K562 (cell line): ENCODE data around the gene ZNF319. TPM values are rescaled to one million over a fixed set of nuclear protein-coding genes. Genes with fewer than 3 reads are reported as not detected.

Experiments used
- ATF6 ChIP-seq: sonication (generic); formaldehyde crosslinking; IDR thresholded peaks from 2 replicates; pipeline ENCODE4 v1.4.0; 2020; ENCODE audit warnings: mild to moderate bottlenecking, missing genetic modification reagents
- BCOR ChIP-seq: fragments of 450-650 bp; IDR thresholded peaks from 2 replicates; pipeline ENCODE4 v1.6.1; 2016
- E2F4 ChIP-seq: sonication (generic); formaldehyde crosslinking; IDR thresholded peaks from 2 replicates; pipeline ENCODE4 v1.8.0; 2022; ENCODE audit warnings: mild to moderate bottlenecking, low read depth, missing genetic modification reagents
- E4F1 ChIP-seq: fragments of 250-450 bp; sonication (Bioruptor Pico); IDR thresholded peaks from 2 replicates; pipeline ENCODE4 v1.5.0; 2021; ENCODE audit warnings: mild to moderate bottlenecking, borderline replicate concordance
- ELF4 ChIP-seq: fragments of 450-650 bp; formaldehyde crosslinking; IDR thresholded peaks from 2 replicates; pipeline ENCODE4 v1.4.0; 2022; ENCODE audit warnings: missing genetic modification characterization
- FOXJ3 ChIP-seq: sonication (generic); formaldehyde crosslinking; IDR thresholded peaks from 2 replicates; pipeline ENCODE4 v1.4.0; 2020; ENCODE audit warnings: mild to moderate bottlenecking, missing genetic modification reagents
- FUS ChIP-seq: fragments of 200-400 bp; formaldehyde crosslinking; optimal IDR thresholded peaks from 2 replicates; pipeline ENCODE3; 2017; ENCODE audit warnings: low read depth, low read length
- HDAC3 ChIP-seq: fragments of 450-650 bp; IDR thresholded peaks from 2 replicates; pipeline ENCODE4 v1.6.1; 2018; ENCODE audit warnings: borderline replicate concordance, mild to moderate bottlenecking, moderate library complexity; ENCODE audit not compliant: partially characterized antibody
- KLF1 ChIP-seq: fragments of 450-650 bp; IDR thresholded peaks from 2 replicates; pipeline ENCODE4 v1.6.1; 2016; ENCODE audit warnings: missing genetic modification characterization, missing compliant biosample characterization
- MAZ ChIP-seq, 2 experiments: fragments of 450-650 bp in 1 of 2; sonication (generic) in 1 of 2; formaldehyde crosslinking; IDR thresholded peaks in 1 of 2; conservative IDR thresholded peaks in 1 of 2; 2 replicates each; pipeline versions ENCODE4 v1.4.0 to v1.5.0; 2020; ENCODE audit warnings: mild to moderate bottlenecking in 1 of 2, missing genetic modification reagents in 1 of 2
- NFYB ChIP-seq: IDR thresholded peaks from 2 replicates; pipeline ENCODE4 v1.6.1; 2011; ENCODE audit warnings: mild to moderate bottlenecking, moderate library complexity; ENCODE audit not compliant: insufficient read length; ENCODE audit errors: extremely low read depth
- POLR2A ChIP-seq: fragments of 450-650 bp; conservative IDR thresholded peaks from 2 replicates; pipeline ENCODE4 v1.6.1; 2016
- POLR2G ChIP-seq: fragments of 200-400 bp; formaldehyde crosslinking; IDR thresholded peaks from 2 replicates; pipeline ENCODE4 v1.6.1; 2017; ENCODE audit warnings: low read depth, mild to moderate bottlenecking, antibody characterized with exemption, low read length, moderate library complexity
- RBM15 ChIP-seq: fragments of 200-400 bp; formaldehyde crosslinking; IDR thresholded peaks from 2 replicates; pipeline ENCODE4 v1.6.1; 2018; ENCODE audit warnings: mild to moderate bottlenecking, low read length, moderate library complexity; ENCODE audit not compliant: insufficient read depth
- ZNF124 ChIP-seq: sonication (generic); formaldehyde crosslinking; IDR thresholded peaks from 2 replicates; pipeline ENCODE4 v1.8.1; 2022; ENCODE audit warnings: missing genetic modification reagents
- polyA plus RNA-seq, 8 experiments: library from polyadenylated mRNA; depleted of rRNA in 4 of 8; stranded (reverse) in 5 of 8; unstranded in 3 of 8; fragments of >200 nt; fragmentation: Nextera tagmentation in 2 of 8; fragmentation: Illumina TruSeq in 1 of 8; extraction: Ambion mirVana in 2 of 8; extraction: Trizol in 1 of 8; gene quantifications; 2 replicates each; pipeline versions ENCODE4 v1.2.1 to v1.2.3, GENCODE V29; 2011 to 2014; ENCODE audit warnings: inconsistent platforms in 1 of 8, missing spikeins in 1 of 8
- total RNA-seq, 7 experiments: library from RNA; depleted of rRNA in 6 of 7; stranded (reverse); fragments of >200 nt in 6 of 7; fragmentation: Illumina TruSeq in 2 of 7; extraction: Trizol in 2 of 7; gene quantifications; 2 replicates each; pipeline versions ENCODE4 v1.2.1 to v1.2.3, GENCODE V29; 2011 to 2021; ENCODE audit warnings: low replicate concordance in 1 of 7
- TF ChIP-seq, protein P1 (sequence below): IDR thresholded peaks from 2 replicates; pipeline ENCODE4 v1.6.1; 2011; ENCODE audit warnings: borderline replicate concordance, low read depth, mild to moderate bottlenecking, moderate library complexity, low read length; ENCODE audit not compliant: insufficient read depth, poor library complexity, severe bottlenecking
- TF ChIP-seq, protein P2 (sequence below): sonication (generic); formaldehyde crosslinking; IDR thresholded peaks from 2 replicates; pipeline ENCODE4 v1.8.1; 2023; ENCODE audit warnings: mild to moderate bottlenecking, missing genetic modification reagents

The ZNF319 gene
- total and polyA plus RNA-seq, 9 of the 15 experiments (the other 6 are each of a cell fraction or from before 2014, with no cell fraction given): 0.20 to 5.7 (median 1.4) TPM

DNA sequence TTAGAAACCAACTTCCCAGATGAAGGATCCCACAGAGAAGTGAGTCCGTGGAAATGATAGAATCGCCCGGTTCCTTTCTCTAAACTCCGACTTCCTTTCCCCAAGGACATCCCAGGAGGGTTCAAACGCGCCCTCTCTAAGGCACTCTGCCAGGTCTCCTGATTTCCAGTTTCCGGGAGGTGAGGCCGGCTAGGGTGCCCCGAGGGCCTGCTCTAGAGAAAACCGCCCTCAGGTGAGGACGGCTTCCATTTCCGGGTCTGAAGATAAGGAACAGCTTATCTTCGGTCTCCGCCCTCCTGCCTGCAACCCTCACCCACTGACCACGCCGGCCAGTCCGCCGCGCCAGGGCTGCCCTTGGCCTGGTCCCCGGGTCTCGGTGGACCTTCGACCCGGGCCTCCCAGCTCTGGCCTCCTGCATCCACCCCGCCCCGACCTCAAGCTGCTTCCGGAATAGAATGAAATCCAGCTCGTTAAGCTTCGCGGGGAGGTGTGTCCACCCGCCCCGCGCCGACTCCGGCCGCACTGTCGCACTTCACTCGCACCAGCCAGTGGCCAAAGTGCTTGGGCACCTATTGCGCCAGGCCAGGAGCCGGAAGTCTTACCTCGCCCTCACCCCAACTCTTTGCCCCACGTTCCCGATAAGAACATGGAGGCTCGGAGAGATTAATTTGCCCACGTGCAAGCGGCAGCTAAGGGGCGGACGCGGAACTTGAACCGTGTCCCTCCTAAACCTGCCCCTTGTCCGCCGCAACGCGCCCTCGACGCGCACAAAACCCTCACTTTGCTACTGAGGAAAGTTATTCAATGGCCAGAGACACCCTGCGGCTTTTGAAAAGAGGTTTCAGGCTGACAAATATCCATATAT lies 24.2 kb upstream of the ZNF319 start (continued):
- TF ChIP-seq NFYB (no peak), RBM15 (no peak), POLR2G (peak; percentile 86), E2F4 (CRISPR knock-in tag) (no peak), ZNF124 (CRISPR knock-in tag) (no peak), ATF6 (CRISPR knock-in tag) (peak; percentile 13; the same call in 1 of the 2 replicates), HDAC3 (no peak), POLR2A (peak; percentile 62), KLF1 (peak; percentile 43; the same call in 1 of the 2 replicates), FUS (no peak), BCOR (no peak), FOXJ3 (no peak), ELF4 (CRISPR knock-in tag) (no peak), MAZ (CRISPR knock-in tag; conservative IDR thresholded peaks at IDR 0.05 in 1 of 2, IDR thresholded peaks at IDR 0.05 in 1 of 2) (0 out of 4 replicates have a peak, but pooled peaks of 1 of the 2 experiments have one; percentile 17), E4F1 (no peak)
- TF ChIP-seq, protein P1, sequence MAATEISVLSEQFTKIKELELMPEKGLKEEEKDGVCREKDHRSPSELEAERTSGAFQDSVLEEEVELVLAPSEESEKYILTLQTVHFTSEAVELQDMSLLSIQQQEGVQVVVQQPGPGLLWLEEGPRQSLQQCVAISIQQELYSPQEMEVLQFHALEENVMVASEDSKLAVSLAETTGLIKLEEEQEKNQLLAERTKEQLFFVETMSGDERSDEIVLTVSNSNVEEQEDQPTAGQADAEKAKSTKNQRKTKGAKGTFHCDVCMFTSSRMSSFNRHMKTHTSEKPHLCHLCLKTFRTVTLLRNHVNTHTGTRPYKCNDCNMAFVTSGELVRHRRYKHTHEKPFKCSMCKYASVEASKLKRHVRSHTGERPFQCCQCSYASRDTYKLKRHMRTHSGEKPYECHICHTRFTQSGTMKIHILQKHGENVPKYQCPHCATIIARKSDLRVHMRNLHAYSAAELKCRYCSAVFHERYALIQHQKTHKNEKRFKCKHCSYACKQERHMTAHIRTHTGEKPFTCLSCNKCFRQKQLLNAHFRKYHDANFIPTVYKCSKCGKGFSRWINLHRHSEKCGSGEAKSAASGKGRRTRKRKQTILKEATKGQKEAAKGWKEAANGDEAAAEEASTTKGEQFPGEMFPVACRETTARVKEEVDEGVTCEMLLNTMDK: no peak
- TF ChIP-seq, protein P2, sequence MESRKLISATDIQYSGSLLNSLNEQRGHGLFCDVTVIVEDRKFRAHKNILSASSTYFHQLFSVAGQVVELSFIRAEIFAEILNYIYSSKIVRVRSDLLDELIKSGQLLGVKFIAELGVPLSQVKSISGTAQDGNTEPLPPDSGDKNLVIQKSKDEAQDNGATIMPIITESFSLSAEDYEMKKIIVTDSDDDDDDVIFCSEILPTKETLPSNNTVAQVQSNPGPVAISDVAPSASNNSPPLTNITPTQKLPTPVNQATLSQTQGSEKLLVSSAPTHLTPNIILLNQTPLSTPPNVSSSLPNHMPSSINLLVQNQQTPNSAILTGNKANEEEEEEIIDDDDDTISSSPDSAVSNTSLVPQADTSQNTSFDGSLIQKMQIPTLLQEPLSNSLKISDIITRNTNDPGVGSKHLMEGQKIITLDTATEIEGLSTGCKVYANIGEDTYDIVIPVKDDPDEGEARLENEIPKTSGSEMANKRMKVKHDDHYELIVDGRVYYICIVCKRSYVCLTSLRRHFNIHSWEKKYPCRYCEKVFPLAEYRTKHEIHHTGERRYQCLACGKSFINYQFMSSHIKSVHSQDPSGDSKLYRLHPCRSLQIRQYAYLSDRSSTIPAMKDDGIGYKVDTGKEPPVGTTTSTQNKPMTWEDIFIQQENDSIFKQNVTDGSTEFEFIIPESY: no peak
